Measurements from ENCODE around the gene TRPM7.
"Not testable (repeated sequence)": the region's sequence is repeated elsewhere in the genome, so short reads cannot be mapped to it uniquely, and the experiment has no call there.

Gene TRPM7

GRCh38 chr15:50686469-50687301, at the start of gene TRPM7:
TSS of gene TRPM7 (minus strand) at chr15:50686797. CDS start at chr15:50686533, 264 bp downstream.
- peak; percentile 63 for DNase-seq (ENCODE audit: low read depth, low spot score)

- no peak for DNase-seq (ENCODE audit: low read depth, low spot score)
Observed at GRCh38 chr15:50735156-50735555, 48.6 kb upstream of the TRPM7 start.

GRCh38 chr15:50726315-50726714, 39.7 kb upstream of the TRPM7 start:
- DNase-seq (ENCODE audit: low read depth, low spot score): no peak

GRCh38 chr15:50718700-50719125, 32.1 kb upstream of the TRPM7 start:
- no peak for DNase-seq (ENCODE audit: low read depth, low spot score)

GRCh38 chr15:50712018-50712417, 25.4 kb upstream of the TRPM7 start:
- no peak for DNase-seq (ENCODE audit: low read depth, low spot score)

- no peak for DNase-seq (ENCODE audit: low read depth, low spot score)
Observed at GRCh38 chr15:50710585-50710984, 24.0 kb upstream of the TRPM7 start.

GRCh38 chr15:50707878-50708427, 21.4 kb upstream of the TRPM7 start:
- DNase-seq (ENCODE audit: low read depth, low spot score): no peak

- no peak for DNase-seq (ENCODE audit: low read depth, low spot score)
Observed at GRCh38 chr15:50702762-50703334, 16.3 kb upstream of the TRPM7 start.

- no peak for DNase-seq (ENCODE audit: low read depth, low spot score)
Observed at GRCh38 chr15:50698101-50698500, 11.5 kb upstream of the TRPM7 start.

GRCh38 chr15:50697109-50697797, 10.7 kb upstream of the TRPM7 start:
- DNase-seq (ENCODE audit: low read depth, low spot score): no peak

- not testable (repeated sequence) for DNase-seq (ENCODE audit: low read depth, low spot score)
Observed at GRCh38 chr15:50694634-50695165, 8.1 kb upstream of the TRPM7 start.

- no peak for DNase-seq (ENCODE audit: low read depth, low spot score)
Observed at GRCh38 chr15:50687302-50687902, 805 bp upstream of the TRPM7 start.

GRCh38 chr15:50685976-50686468, 575 bp downstream of the TRPM7 start:
- no peak for DNase-seq (ENCODE audit: low read depth, low spot score)

GRCh38 chr15:50685191-50685975, 1.2 kb downstream of the TRPM7 start:
- DNase-seq (ENCODE audit: low read depth, low spot score): no peak

GRCh38 chr15:50681467-50681866, 5.1 kb downstream of the TRPM7 start:
- no peak for DNase-seq (ENCODE audit: low read depth, low spot score)

- DNase-seq (ENCODE audit: low read depth, low spot score): no peak
Observed at GRCh38 chr15:50676799-50677483, 9.7 kb downstream of the TRPM7 start.

- DNase-seq (ENCODE audit: low read depth, low spot score): no peak
Observed at GRCh38 chr15:50675535-50676144, 11.0 kb downstream of the TRPM7 start.

- DNase-seq (ENCODE audit: low read depth, low spot score): no peak
Observed at GRCh38 chr15:50670115-50670514, 16.5 kb downstream of the TRPM7 start.

GRCh38 chr15:50669611-50670010, 17.0 kb downstream of the TRPM7 start:
- DNase-seq (ENCODE audit: low read depth, low spot score): no peak

GRCh38 chr15:50665938-50666337, 20.7 kb downstream of the TRPM7 start:
- no peak for DNase-seq (ENCODE audit: low read depth, low spot score)

Measured in smooth muscle cell of the brain vasculature (primary cell).